ENCODE data around the gene TMCC1. TPM values are rescaled to one million over a fixed set of nuclear protein-coding genes. Genes with fewer than 3 reads are reported as not detected.

TMCC1 gene
- polyA plus RNA-seq, 2 of the 4 experiments (the other 2 are of a cell fraction) = 30.3 to 75.7 TPM

DNA sequence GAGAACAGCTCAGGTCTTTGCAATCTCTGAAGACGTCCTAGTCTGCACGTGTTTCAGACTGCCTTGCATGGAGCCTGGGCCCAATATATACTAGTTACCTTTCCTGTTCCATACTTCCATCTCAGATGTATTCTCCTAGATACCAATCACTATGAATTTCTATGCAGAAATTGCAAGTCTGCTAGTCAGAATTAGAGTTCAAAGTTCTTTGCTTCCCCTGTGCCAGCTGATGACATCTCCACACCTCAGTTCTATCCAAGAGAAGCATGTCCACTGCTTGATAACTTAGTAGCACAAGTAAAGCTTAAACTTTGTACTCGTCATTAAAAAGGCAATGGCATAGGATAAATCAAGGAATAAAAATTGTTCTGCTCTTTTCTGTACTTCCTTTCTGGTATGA lies 153.4 kb downstream of the TMCC1 start (continued):
- no peak for TF ChIP-seq HOXB5 (CRISPR knock-in tag; IDR thresholded peaks at IDR 0.05)
- TF ChIP-seq, protein P1, sequence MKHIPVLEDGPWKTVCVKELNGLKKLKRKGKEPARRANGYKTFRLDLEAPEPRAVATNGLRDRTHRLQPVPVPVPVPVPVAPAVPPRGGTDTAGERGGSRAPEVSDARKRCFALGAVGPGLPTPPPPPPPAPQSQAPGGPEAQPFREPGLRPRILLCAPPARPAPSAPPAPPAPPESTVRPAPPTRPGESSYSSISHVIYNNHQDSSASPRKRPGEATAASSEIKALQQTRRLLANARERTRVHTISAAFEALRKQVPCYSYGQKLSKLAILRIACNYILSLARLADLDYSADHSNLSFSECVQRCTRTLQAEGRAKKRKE (CRISPR knock-in tag; IDR thresholded peaks at IDR 0.05; ENCODE audit: low read depth) = no peak

- CTCF ChIA-PET = no interaction called here
- Histone ChIP-seq H3K4me1 (peaks cover 34% of the 10 kb centered on the region; the same call in 2 of the 3 replicates), H3K9me3 (no peaks in the 10 kb centered on the region), H3K4me2 (peak overlapping the region; percentile 13; the same call in 2 of the 3 replicates), H3K27ac (0 out of 6 replicates have a peak overlapping the region, but pooled peaks of 1 of the 2 experiments have one; percentile 15), H3K4me3 (no peak overlapping the region)
- FAIRE-seq (no peak), DNase-seq (ENCODE audit: low read depth in 1 of 2, low spot score in 1 of 2) (no peak), ATAC-seq (no peak)
- TF ChIP-seq POLR2A (IDR thresholded peaks at IDR 0.05; ENCODE audit: low read length) (no peak), CEBPB (IDR thresholded peaks at IDR 0.05) (peak in 1 of 2 experiments; percentile 36; a peak in 2 of 4 replicates), BCL3 (IDR thresholded peaks at IDR 0.05) (no peak)
- POLR2A ChIA-PET = no interaction called here
- WGBS (ENCODE audit: missing lambda C conversion rate) = 89% methylated on average over 3 of the region's 3 CpGs
These were observed 153.9 kb downstream of the TMCC1 start for GRCh38 chr3:129739634-129740033.

- Histone ChIP-seq H3K4me1 (peaks cover 35% of the 10 kb centered on the region; the same call in 2 of the 3 replicates), H3K4me2 (no peak overlapping the region), H3K9me3 (no peaks in the 10 kb centered on the region), H3K27ac (no peak overlapping the region), H3K4me3 (no peak overlapping the region)
- TF ChIP-seq MAFK (IDR thresholded peaks at IDR 0.05; ENCODE audit: partially characterized antibody) (no peak), TFCP2L1 (CRISPR knock-in tag; IDR thresholded peaks at IDR 0.05) (no peak), PBX3 (IDR thresholded peaks at IDR 0.05) (no peak)
- 89% methylated on average over 5 of the region's 5 CpGs for WGBS (ENCODE audit: missing lambda C conversion rate)
- DNase-seq (ENCODE audit: low read depth in 1 of 2, low spot score in 1 of 2) = no peak
- ChIA-PET CTCF (no interaction called here), POLR2A (no interaction called here)
- no peak for FAIRE-seq
- no peak for ATAC-seq
These were observed 155.3 kb downstream of the TMCC1 start for GRCh38 chr3:129738172-129738571.

- FAIRE-seq (no peak), DNase-seq (ENCODE audit: low read depth in 1 of 2, low spot score in 1 of 2) (no peak), ATAC-seq (no peak)
- ChIA-PET POLR2A (no interaction called here), CTCF (interaction anchor here (1.1 kb wide), 1 partner anchor 243 kb away, joined by 3 read pairs; no protein-coding TSS in a partner anchor)
- Histone ChIP-seq H3K4me1 (peaks cover 36% of the 10 kb centered on the region; the same call in 1 of the 3 replicates), H3K4me2 (no peak overlapping the region), H3K4me3 (no peak overlapping the region), H3K27ac (no peak overlapping the region), H3K9me3 (no peaks in the 10 kb centered on the region)
- 58% methylated on average over 2 of the region's 2 CpGs for WGBS (ENCODE audit: missing lambda C conversion rate)
- TF ChIP-seq MAFK (IDR thresholded peaks at IDR 0.05; ENCODE audit: partially characterized antibody) (no peak), PBX3 (IDR thresholded peaks at IDR 0.05) (no peak), CBX8 (IDR thresholded peaks at IDR 0.05) (no peak)
These were observed 157.4 kb downstream of the TMCC1 start for GRCh38 chr3:129736070-129736469.

GRCh38 chr3:129735638-129736037 lies 157.9 kb downstream of the TMCC1 start:
- WGBS (ENCODE audit: missing lambda C conversion rate) = 86% methylated on average over 4 of the region's 4 CpGs
- POLR2A ChIA-PET = no interaction called here
- ATAC-seq = no peak
- Histone ChIP-seq H3K9me3 (no peaks in the 10 kb centered on the region), H3K4me3 (no peak overlapping the region), H3K4me1 (peaks cover 32% of the 10 kb centered on the region; the same call in 1 of the 3 replicates), H3K27ac (no peak overlapping the region), H3K4me2 (no peak overlapping the region)
- TF ChIP-seq FOSB (CRISPR knock-in tag; IDR thresholded peaks at IDR 0.05) (no peak), NFE2L2 (conservative IDR thresholded peaks at IDR 0.05; ENCODE audit: low read length) (no peak), SMC3 (IDR thresholded peaks at IDR 0.05) (no peak), POLR2AphosphoS2 (conservative IDR thresholded peaks at IDR 0.05; ENCODE audit: low read length) (no peak), MAX (IDR thresholded peaks at IDR 0.05) (no peak), ZFP36 (IDR thresholded peaks at IDR 0.05; ENCODE audit: borderline replicate concordance, partially characterized antibody) (no peak), FOXS1 (CRISPR knock-in tag; IDR thresholded peaks at IDR 0.05) (no peak), HEYL (CRISPR knock-in tag; IDR thresholded peaks at IDR 0.05) (no peak), HES2 (IDR thresholded peaks at IDR 0.05) (no peak)
- CTCF ChIA-PET = interaction anchor here (1.1 kb wide), 1 partner anchor 243 kb away, joined by 3 read pairs; no protein-coding TSS in a partner anchor
- FAIRE-seq = no peak
- no peak for DNase-seq (ENCODE audit: low read depth in 1 of 2, low spot score in 1 of 2)

Data from A549 (cell line).